Measurements from ENCODE around the gene ENTHD1.

DNA sequence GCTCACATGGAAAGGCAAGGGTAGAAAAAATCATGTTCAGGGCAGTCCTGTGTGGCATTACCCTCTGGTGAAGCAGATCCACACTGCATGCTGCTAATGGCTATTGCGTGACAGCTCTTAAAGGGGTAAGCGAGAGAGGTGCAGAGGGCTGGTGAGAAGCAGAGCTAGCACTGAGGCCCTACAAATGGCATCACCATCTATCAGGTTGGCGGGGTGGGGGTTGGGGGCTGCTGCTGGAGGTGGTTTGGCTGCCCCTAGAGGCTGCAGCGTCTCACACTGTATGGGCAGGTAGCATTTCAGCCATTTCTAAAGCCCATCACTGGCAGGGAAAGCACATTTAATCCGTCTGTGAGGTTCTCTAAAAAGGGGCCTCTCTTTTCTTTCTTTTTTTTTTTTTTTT is 49.8 kb upstream of the ENTHD1 start:
- TF ChIP-seq CEBPB (IDR thresholded peaks at IDR 0.05; ENCODE audit: borderline replicate concordance in 1 of 2, low read depth in 2 of 2, low read length in 2 of 2) (no peak), SREBF2 (IDR thresholded peaks at IDR 0.05; ENCODE audit: low read length) (no peak), CBX5 (IDR thresholded peaks at IDR 0.05; ENCODE audit: low read depth) (no peak), EED (IDR thresholded peaks at IDR 0.05; ENCODE audit: low read depth) (no peak), IKZF2 (IDR thresholded peaks at IDR 0.05) (no peak), MEF2B (IDR thresholded peaks at IDR 0.05; ENCODE audit: partially characterized antibody, poor library complexity, severe bottlenecking) (no peak), RELA (IDR thresholded peaks at IDR 0.05; ENCODE audit: borderline replicate concordance, partially characterized antibody) (no peak)
- TF ChIP-seq, protein P1, sequence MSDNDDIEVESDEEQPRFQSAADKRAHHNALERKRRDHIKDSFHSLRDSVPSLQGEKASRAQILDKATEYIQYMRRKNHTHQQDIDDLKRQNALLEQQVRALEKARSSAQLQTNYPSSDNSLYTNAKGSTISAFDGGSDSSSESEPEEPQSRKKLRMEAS (IDR thresholded peaks at IDR 0.05; ENCODE audit: low read depth, low read length) = no peak

Data from GM12878 (cell line).